IPS-NIHi11 (cell line): ENCODE results near the gene BPI.
"Not testable (repeated sequence)": the region's sequence is repeated elsewhere in the genome, so short reads cannot be mapped to it uniquely, and the experiment has no call there.

Experiments used
- DNase-seq: peaks from one replicate; pipeline ENCODE4 v3.0.0; 2012; ENCODE audit warnings: mixed read lengths, low spot score

BPI gene

DNA sequence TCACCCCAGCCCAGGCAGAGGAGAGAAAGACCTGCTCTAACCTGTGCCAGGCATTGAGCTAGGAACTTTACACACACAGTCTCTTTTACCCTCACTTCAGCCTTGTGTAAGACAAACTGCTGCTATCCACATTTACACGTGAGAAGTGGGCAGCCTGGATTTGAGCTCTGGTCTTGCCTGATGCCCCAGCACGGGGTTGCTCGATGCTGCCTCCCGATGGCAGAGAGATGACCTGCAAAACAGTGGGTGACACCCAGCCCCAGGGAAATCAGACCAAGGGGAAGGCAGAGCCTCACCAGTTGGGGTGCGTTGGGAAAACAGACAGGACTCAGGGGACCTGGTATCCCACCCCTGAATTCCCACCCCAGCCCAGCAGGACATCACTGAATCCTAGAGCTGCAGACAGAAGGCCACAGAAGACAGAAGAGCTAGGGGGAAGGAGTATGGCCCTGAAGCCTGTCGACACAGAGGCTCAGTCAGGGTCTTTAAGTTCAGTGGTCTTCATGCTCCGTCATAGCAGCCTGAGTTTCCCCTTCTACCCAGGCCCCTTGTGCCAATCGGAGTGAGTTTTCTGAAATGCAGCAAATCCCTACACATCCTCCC, 990 bp downstream of the BPI start:
- peak; percentile 78 for DNase-seq

DNA sequence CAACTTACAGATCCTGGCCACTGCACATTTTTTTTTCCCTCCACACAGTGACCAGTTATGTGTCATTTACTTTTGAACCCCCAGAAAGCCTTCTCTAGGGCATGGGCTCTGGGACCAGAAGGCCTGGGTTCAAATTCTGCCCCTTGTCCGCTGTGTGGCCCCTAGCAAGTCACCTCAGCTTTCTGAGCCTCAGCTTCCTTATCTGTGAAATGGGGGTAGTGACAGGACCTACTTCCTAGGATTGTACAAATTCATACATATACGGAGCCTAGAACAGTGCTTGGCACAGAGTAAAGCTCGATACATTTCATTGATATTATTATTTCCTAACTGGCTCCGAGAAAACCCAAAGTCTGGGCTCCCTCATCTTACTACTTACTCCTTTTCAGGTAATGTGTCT, 1.6 kb downstream of the BPI start:
- no peak for DNase-seq

DNA sequence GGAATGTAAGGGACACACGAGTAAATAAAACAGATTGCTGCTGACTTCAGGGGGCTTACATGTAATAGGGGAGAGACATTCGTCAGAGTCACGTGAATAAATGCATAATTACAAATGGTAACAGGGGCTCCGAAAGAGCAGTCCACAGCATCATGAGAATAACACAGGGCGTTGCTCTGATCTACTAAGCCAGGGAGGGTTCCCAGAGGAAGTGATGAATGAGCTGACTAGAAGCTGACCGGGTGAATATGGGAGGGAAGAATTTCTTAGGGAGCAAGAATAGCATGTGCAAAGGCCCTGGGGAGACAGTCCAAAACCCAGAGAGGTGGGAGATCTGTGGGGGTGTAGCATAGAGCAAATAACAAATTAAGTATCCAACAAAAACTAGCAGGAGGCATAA, 2.4 kb downstream of the BPI start:
- DNase-seq = no peak

DNA sequence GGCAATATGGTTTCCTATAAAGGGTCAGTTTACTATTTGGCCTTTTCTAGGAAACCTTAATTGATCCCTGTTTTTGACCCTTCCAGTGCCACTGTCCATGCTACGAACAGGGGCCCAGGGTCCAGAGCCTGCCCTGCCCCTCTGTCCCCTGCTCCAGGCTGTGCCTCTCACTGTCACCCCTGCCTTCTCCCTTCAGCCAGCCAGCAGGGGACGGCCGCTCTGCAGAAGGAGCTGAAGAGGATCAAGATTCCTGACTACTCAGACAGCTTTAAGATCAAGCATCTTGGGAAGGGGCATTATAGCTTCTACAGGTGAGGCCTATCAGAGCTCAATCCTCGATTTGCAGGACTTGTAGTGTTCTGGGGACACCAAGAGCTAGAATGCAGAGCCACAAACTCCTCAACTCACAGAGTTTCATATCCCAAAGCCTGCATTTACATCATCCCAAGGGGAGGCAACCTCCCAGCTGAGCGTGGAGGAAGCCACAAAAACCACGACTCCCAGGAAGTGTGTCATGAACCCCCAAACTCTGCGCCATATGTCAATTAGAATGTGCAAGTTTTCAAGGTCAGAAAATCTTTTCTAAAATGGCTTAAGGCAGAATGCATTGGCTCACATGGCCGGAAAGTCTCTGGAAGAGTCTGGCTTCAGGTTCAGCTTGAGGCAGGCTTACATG, 3.6 kb downstream of the BPI start:
- DNase-seq = no peak

DNA sequence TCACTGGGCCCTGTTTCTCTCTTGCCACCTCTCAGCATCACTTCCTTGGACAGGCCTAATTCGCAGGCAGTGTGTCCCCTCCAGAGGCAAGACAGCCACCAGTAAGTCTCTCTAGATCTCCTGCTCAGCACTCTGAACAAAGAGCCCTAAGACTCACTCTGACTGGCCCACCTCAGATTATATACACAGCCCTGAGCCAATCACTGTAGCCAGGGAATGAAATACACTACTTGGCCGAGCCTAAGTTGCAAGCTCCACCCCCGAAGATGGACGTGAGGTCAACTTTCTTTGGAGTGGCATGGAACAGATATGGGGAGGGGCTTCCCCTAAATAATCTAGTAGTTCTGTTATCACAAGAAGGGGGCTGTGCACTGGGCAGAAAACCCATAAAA, 4.1 kb downstream of the BPI start:
- DNase-seq = peak; percentile 31

DNA sequence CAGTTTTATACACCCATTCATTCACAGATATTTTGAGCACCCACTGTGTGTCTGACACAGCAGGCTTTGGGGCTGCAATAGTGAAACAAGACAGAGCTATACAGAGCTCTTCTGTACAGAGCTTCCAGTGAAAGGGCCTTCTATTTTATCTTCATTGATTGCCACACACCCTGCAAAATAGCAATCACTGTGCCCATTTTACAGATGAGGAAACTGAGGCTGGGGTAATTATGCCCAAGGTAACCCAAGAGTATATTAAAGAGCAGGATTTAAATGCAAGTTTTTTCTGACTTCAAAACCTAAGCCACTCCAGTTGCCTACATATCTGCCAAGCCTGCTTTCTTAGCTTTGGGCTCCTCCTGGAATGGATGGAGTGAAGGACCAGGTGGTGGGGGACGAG, 4.5 kb downstream of the BPI start:
- DNase-seq = no peak

DNA sequence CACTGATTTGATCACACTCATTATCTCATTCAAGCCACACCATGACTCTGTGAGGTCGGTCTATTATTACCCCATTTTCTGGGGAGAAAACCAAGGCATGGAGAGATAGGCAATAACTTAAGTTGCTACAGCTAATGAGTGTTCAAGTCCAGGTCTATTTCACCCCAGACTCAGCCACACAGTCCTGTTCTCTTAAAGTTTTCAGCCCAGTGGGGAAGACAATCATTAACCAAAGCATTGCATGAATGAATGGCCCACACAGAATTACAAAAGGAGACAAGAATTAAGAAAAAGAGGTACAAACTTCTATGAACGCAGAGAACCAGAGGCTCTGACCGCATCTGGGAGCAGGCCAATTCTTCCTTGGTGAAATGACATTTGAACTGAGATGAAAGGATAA, 7.1 kb downstream of the BPI start:
- DNase-seq = no peak

DNA sequence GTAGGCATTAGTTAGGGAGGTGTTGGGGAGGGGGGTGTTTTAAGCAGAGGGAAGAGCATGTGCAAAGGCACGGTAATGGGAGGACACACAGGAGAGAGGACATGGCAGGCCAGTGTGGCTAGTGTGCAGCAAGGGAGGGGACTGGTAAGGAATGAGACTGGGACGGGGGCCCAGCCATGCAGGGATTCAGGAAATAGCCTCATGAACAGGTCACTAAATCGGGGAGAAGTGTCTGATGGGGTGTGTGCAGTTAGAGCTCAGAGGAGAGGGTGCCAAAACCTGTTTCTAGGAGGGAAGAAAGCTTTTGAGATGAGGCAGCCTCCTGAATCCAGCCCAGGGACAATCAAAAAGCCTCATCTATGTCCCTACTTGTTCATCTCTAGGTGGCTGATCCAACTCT, 7.5 kb downstream of the BPI start:
- DNase-seq = no peak

DNA sequence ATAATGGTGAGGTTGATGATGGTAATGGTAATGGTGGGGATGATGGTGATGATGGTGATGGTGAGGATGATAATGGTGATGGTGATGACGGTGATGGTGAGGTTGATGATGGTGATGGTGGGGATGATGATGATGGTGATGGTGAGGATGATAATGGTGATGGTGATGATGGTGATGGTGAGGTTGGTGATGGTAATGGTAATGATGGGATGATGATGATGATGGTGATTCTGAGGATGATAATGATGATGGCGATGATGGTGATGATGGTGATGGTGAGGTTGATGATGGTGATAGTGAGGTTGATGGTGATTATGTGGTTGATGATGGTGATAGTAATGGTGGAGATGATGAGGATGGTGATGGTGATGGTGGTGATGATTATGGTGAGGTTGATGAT, 9.7 kb downstream of the BPI start:
- no peak for DNase-seq

DNA sequence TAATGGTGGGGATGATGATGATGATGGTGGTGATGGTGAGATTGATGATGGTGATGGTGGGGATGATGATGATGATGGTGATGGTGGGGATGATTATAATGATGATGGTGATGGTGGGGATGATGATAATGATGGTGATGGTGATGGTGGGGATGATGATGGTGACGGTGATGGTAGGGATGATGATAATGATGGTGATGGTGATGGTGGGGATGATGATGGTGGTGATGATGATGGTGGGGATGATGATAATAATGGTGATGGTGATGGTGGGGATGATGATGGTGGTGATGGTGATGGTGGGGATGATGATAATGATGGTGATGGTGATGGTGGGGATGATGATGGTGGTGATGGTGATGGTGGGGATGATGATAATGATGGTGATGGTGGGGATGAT, 10.4 kb downstream of the BPI start:
- DNase-seq = not testable (repeated sequence)

DNA sequence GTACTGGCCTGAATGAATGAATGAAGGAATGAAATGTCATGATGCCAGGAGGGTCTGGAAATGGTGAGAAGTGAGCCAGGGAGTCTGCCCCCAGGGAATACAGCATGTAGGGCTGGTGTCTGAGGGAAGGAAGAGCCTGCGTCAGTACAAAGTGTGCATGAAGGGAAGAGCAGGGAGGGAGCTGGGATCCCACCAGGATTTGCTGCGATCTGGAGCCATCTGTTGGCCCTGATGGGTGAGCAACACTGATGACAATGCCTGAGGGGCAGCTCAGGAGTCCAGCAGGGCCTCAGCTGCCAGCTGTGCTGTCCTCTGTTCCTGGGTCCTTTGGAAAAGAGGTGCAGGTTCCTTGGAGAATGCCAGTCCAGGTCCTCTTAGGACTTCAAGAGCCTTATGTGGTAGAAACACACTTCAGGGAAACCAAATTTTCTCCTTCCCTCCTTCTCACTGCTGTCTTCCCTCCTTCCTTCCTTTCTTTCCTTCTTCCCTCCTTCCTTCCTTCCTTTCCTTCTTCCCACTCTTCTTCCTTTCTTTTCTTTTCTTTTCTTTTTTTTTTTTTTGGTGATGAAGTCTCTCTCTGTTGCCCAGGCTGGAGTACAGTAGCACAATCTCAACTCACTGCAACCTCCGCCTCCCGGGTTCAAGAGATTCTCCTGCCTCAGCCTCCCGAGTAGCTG, 11.5 kb downstream of the BPI start:
- no peak for DNase-seq

DNA sequence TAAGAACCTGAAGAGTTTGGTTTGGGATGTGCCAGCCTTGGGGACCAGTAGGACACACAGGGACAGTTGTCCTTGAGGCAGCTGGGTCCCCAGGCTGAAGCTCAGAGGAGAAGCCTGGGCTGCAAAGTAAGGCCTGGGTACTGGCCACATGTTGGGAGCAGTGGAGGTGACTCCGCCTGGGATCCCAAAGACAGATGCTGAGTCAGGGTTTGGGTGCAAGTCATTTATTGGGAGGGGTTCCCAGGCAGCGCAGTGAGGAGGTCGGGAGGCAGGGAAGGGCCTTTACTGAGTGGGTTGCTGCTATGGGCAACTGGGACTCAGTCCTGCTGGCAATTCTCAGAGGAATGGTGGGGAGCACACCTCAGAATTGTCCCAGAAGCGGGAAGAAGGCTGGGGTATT, 12.4 kb downstream of the BPI start:
- no peak for DNase-seq

DNA sequence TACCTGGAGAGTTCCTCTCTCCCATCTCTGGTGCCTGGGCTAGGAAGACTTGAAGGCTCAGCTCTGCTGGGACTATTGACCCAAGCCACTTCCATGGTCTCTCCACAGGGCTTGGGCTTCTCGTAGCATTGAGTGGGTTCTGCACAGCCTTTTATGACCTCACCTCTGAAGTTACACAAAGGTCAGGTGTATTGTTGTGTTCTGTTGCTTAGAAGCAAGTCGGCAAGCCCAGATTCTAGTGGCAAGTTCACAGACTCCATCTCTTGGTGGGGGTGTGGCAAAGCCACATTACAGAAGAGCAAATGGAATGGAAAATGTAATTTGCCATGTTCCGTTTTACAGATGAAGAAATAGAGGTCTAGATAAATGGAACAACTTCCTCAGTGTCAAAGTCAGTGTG, 13.5 kb downstream of the BPI start:
- DNase-seq = no peak

DNA sequence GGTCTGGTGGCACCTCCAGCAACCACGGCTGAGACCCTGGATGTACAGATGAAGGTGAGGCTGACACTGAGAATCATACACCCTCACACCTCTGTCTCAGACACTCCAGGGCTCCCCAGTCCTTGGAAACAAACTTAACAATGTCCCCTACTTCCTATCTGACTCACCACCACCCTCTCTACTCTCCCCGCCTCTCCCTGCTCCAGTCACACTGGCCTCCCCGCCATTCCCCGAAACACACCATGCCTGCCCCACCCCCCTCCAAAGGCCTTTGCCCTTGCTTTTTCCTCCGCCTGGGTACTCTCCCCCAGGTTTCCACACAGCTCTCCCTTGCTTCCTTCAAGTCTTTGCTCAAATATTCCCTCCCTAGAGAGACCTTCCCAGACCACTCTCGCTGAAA, 16.3 kb downstream of the BPI start:
- DNase-seq = no peak

DNA sequence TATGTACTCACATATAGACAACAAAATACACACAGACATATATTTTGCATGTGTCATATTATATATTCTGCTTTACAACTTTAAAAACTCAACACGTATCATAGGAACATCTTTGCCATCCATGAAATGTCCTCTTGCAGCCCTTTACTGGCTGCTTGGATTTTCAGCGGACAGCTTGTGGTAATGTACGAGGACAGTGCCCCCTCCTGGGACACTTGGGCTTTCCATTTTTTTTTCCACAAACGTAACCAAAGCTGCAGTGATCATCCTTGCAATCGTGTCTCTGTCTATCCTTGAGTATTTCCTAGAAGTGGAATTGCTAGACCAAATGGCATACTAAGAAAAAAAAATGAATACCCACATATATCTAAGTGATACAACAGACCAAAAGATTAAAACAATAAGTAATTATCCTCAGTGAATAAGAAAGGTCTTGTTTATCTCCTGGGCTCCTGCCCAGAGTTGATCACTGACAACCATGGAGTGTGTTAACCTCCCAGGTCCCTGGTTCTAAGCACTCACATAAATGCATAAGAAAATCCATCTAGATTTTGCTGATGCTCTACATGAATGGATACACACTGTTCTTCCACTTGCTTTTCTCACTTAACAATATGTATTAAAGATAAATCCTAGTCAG, 18.1 kb downstream of the BPI start:
- peak; percentile 82 for DNase-seq

DNA sequence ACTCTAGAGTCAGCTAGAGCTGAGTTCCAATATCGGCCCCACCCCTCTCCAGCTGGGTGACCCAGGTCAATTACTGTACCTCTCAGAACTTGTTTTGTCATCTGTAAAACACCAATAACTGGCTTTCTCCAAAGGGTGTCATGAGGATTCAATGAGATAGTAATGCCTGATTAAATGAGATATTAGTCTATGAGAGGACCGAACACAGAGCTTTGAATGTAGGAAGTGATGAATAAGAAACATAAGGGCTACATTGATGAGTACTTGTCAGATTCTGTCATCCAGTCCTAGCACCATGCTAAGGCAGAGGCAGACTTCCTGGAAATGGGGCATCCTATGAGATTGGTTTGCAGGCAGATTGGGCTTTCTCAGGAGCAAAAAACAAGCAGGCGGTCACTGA, 20.2 kb downstream of the BPI start:
- DNase-seq = no peak

DNA sequence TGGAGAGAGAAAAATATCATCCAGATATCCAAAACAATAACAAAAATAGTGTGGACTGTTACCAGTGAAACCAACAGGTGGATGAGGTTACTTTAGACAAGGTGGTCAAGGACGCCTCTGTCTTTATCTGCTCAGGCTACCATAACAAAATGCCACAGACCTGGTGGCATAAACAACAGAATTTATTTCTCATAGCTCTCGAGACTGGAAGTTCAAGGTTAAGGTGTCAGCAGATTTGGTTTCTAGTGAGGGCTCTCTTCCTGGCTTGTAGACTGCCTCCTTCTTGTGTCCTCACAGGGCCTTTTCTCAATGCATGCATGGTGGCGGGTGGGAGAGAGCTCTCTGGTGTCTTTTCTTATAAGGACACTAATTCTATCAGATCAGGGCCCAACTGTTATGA, 21.2 kb downstream of the BPI start:
- DNase-seq = no peak

DNA sequence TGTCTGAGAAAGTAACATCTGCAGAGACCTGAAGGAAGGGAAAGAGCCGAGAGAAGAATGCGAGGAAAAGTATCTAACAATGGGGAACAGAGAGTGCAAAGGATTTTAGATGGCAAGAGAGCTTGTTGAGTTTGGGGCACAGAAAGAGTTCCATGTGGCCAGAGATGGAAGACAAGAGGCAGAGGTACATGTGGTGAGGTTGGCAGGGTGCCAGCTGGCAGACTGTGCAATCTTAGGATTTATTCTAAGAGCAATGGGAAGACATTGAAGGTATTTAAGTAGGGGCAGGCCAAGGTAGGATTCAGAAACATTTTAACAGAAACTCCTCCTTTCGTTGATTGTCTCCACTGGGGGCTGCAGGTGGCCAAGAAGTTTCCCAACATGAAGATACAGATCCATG, 21.9 kb downstream of the BPI start:
- no peak for DNase-seq

DNA sequence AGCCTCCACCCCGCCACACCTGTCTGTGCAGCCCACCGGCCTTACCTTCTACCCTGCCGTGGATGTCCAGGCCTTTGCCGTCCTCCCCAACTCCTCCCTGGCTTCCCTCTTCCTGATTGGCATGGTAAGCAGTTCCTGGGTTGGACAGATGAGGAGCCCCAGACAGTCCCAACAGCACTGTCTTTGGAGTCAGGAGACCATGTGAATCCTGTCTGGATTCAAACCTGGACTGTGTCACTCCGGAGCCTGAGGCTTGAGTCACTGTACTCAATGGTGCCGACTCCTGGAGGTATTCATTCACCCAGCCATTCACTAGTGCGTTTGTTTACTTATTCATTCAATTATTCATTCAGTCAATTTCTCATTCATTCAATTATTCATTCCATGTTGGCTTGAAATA, 22.4 kb downstream of the BPI start:
- no peak for DNase-seq

DNA sequence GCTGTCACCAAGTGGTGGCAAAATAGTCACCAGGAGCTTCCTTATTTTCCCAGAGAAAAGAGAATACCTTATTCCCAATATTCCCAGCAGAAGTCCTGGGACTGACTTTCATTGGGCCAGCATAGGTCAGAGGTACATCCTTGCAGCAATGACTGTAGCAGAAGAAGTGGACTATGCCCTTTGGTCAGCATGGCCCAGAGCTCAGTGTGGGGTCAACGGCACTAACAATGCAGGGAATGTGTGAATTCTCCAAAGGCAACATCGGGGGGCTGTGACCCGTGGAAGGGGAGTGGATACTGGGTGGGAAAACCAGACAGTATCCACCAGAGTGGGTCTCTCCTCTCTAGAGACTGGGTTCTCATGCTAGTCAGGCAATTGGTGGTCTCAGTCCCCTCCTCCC, 26.7 kb downstream of the BPI start:
- DNase-seq = no peak

DNA sequence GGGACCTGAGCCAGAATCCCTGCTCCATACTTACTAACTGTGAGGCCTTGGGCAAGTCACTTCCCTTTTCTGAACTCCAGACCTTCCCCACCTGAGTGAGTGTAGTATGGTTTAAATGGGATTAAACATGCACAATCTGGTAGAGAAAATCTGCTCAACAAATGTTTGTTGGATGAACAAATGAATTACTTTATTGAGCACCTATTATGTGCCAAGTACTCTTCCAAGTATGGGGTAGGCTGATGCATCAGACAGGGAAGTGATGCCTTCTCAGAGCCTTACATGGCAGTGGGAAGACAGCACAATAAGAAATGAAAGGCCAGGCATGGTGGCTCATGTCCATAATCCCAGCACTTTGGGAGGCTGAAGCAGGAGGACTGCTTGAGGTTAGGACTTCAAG, 27.3 kb downstream of the BPI start:
- no peak for DNase-seq

DNA sequence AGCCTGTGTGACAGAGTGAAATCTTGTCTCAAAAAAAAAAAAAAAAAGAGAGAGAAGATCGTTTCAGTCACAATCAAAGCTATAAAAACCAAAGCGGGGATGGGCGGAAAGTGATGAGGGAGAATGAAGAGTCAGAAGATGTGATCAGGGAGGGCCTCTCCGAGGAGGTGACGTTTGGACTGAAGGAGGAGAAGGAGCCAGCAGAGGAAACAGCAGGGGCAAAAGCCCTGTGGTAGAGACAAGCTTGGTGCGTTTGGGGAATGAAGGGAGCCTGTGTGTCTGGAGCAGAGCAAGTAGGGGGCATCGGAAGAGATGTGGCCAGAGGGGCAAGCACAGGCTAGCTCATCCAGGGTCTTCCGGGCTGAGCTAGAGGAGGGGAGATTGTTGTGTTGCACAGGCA, 27.9 kb downstream of the BPI start:
- DNase-seq = no peak

DNA sequence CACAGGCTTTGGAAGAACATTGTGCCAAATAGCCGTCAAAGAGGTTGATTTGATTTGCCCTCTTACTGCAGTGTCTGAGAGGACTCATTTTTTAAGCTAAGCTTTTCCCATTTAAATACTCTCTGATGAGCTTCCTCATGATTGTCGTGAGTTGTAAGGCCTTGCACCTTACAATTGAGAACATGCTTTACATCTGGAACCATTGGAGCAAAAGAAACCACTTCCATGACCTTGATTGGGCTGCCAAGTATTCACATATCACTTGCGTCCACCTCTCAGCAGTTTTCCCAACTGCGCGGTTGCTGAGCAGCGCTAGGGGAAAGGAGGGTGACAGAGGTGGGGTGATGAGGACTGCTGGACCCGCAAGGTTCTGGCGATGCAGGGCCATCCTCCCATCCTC, 30.1 kb downstream of the BPI start:
- no peak for DNase-seq
